Breast epithelium (tissue), 4 donors: ENCODE data around the gene EAF1. TPM values are rescaled to one million over a fixed set of nuclear protein-coding genes. Genes with fewer than 3 reads are reported as not detected.

Source experiments
- DNase-seq, 2 donors: peaks; one replicate each; pipeline ENCODE4 v3.0.0-alpha.2; 2019; ENCODE audit warnings: low spot score in 2 of 2
- H3K27ac ChIP-seq, 2 donors: fragments of 200-600 bp; sonication (generic) in 1 of 2; one replicate each; pipeline ENCODE4 v1.5.1; 2016 to 2019; ENCODE audit warnings: mild to moderate bottlenecking in 1 of 2
- H3K27me3 ChIP-seq, 2 donors: fragments of 200-600 bp; sonication (generic) in 1 of 2; one replicate each; pipeline versions ENCODE4 v1.5.1 to v1.6.0; 2017 to 2019; ENCODE audit warnings: control low read depth in 1 of 2, mild to moderate bottlenecking in 1 of 2
- H3K36me3 ChIP-seq: fragments of 200-600 bp; one replicate; pipeline ENCODE4 v1.5.1; 2019
- H3K4me1 ChIP-seq, 2 donors: fragments of 200-600 bp; sonication (generic); one replicate each; pipeline ENCODE4 v1.5.1; 2016 to 2019; ENCODE audit warnings: control low read depth in 1 of 2
- H3K4me3 ChIP-seq, 3 donors: fragments of 200-600 bp; sonication (generic); 1 replicate in 2 of 3; 2 replicates in 1 of 3; pipeline ENCODE4 v1.5.1; 2016 to 2019; ENCODE audit warnings: mild to moderate bottlenecking in 3 of 3, moderate library complexity in 2 of 3
- H3K9me3 ChIP-seq, 2 donors: fragments of 200-600 bp; sonication (generic) in 1 of 2; one replicate each; pipeline ENCODE4 v1.5.1; 2016 to 2019; ENCODE audit warnings: control low read depth in 1 of 2
- POLR2A ChIP-seq: fragments of 450-650 bp; IDR thresholded peaks from one replicate; pipeline ENCODE4 v1.6.1; 2016; ENCODE audit warnings: antibody characterized with exemption, mild to moderate bottlenecking, moderate library complexity
- POLR2AphosphoS5 ChIP-seq, 3 donors: sonication (generic); formaldehyde crosslinking; IDR thresholded peaks; one replicate each; pipeline ENCODE4 v1.6.1; 2017; ENCODE audit warnings: antibody characterized with exemption in 3 of 3
- intact Hi-C: fragments of 100-400 bp; cut with DNase I; formaldehyde crosslinking; loops from one replicate; pipeline ENCODE4 v1.15.1; 2023; ENCODE audit warnings: low total_unique reads
- total RNA-seq, 3 donors: library from RNA; depleted of rRNA; stranded (reverse); fragments of >200 nt; gene quantifications; one replicate each; pipeline ENCODE4 v1.1.0, GENCODE V29; 2016
- TF ChIP-seq, protein P1 (sequence below), 3 donors: fragments of 450-650 bp; IDR thresholded peaks; one replicate each; pipeline ENCODE4 v1.5.1; 2016 to 2017; ENCODE audit warnings: antibody characterized with exemption in 3 of 3, mild to moderate bottlenecking in 3 of 3, moderate library complexity in 3 of 3

Gene EAF1
- total RNA-seq, 3 donors from 2014 or later, result 18.7 to 21.5 (median 21.0) TPM

DNA sequence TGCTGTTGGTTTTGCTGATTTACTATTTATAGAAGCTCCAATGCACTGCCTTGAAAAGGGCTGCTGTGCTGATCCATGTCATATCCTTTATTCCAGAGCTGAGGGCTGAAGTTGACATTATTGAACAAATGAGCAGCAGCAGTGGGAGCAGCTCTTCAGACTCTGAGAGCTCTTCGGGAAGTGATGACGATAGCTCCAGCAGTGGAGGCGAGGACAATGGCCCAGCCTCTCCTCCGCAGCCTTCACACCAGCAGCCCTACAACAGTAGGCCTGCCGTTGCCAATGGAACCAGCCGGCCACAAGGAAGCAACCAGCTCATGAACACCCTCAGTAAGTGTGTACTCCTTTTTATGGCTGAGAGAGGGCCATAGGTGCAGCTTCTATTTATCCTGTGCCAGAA lies 8.8 kb downstream of the EAF1 start:
- DNase-seq, result no peak
- H3K27ac ChIP-seq, result no peak overlapping the region
- no peak overlapping the region for H3K4me3 ChIP-seq
- H3K27me3 ChIP-seq, result no peaks in the 10 kb centered on the region
- intact Hi-C loops, result loop anchor here (5.0 kb wide), 1 partner anchor 1274 kb away; no protein-coding TSS in a partner anchor
- no peaks in the 10 kb centered on the region for H3K9me3 ChIP-seq
- no peak for TF ChIP-seq POLR2AphosphoS5 (IDR thresholded peaks at IDR 0.05)
- TF ChIP-seq, protein P1, sequence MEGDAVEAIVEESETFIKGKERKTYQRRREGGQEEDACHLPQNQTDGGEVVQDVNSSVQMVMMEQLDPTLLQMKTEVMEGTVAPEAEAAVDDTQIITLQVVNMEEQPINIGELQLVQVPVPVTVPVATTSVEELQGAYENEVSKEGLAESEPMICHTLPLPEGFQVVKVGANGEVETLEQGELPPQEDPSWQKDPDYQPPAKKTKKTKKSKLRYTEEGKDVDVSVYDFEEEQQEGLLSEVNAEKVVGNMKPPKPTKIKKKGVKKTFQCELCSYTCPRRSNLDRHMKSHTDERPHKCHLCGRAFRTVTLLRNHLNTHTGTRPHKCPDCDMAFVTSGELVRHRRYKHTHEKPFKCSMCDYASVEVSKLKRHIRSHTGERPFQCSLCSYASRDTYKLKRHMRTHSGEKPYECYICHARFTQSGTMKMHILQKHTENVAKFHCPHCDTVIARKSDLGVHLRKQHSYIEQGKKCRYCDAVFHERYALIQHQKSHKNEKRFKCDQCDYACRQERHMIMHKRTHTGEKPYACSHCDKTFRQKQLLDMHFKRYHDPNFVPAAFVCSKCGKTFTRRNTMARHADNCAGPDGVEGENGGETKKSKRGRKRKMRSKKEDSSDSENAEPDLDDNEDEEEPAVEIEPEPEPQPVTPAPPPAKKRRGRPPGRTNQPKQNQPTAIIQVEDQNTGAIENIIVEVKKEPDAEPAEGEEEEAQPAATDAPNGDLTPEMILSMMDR (IDR thresholded peaks at IDR 0.05), result no peak
- TF ChIP-seq POLR2A, result no peak
- H3K36me3 ChIP-seq, result no peaks in the 10 kb centered on the region
- no peaks in the 10 kb centered on the region for H3K4me1 ChIP-seq

- intact Hi-C loops, result loop anchor here (5.0 kb wide), 1 partner anchor 1277 kb away; no protein-coding TSS in a partner anchor
- Histone ChIP-seq H3K4me1 (no peaks in the 10 kb centered on the region), H3K4me3 (no peak overlapping the region), H3K27ac (no peak overlapping the region), H3K36me3 (no peaks in the 10 kb centered on the region), H3K9me3 (no peaks in the 10 kb centered on the region), H3K27me3 (no peaks in the 10 kb centered on the region)
- DNase-seq, result no peak
- TF ChIP-seq POLR2A, result no peak
- no peak for TF ChIP-seq POLR2AphosphoS5 (IDR thresholded peaks at IDR 0.05)
- TF ChIP-seq, protein P1 (IDR thresholded peaks at IDR 0.05), result no peak
Observed at GRCh38 chr3:15438983-15439382, 11.6 kb downstream of the EAF1 start.

GRCh38 chr3:15439476-15439875 lies 12.1 kb downstream of the EAF1 start:
- Histone ChIP-seq H3K4me3 (no peak overlapping the region), H3K27me3 (no peaks in the 10 kb centered on the region), H3K4me1 (no peaks in the 10 kb centered on the region), H3K36me3 (no peaks in the 10 kb centered on the region), H3K27ac (no peak overlapping the region), H3K9me3 (no peaks in the 10 kb centered on the region)
- no peak for DNase-seq
- intact Hi-C loops, result loop anchor here (5.0 kb wide), 1 partner anchor 1277 kb away; no protein-coding TSS in a partner anchor
- TF ChIP-seq, protein P1 (IDR thresholded peaks at IDR 0.05), result no peak
- TF ChIP-seq POLR2A, result no peak
- TF ChIP-seq POLR2AphosphoS5 (IDR thresholded peaks at IDR 0.05), result no peak

GRCh38 chr3:15440891-15441290 lies 13.5 kb downstream of the EAF1 start:
- Histone ChIP-seq H3K4me3 (no peak overlapping the region), H3K27ac (no peak overlapping the region), H3K36me3 (no peaks in the 10 kb centered on the region), H3K9me3 (no peaks in the 10 kb centered on the region), H3K4me1 (no peaks in the 10 kb centered on the region), H3K27me3 (no peaks in the 10 kb centered on the region)
- no peak for TF ChIP-seq POLR2AphosphoS5 (IDR thresholded peaks at IDR 0.05)
- TF ChIP-seq, protein P1 (IDR thresholded peaks at IDR 0.05), result no peak
- TF ChIP-seq POLR2A, result no peak
- no peak for DNase-seq
- intact Hi-C loops, result no loop called here

- no peaks in the 10 kb centered on the region for H3K27me3 ChIP-seq
- H3K9me3 ChIP-seq, result no peaks in the 10 kb centered on the region
- H3K4me1 ChIP-seq, result no peaks in the 10 kb centered on the region
- no peak overlapping the region for H3K4me3 ChIP-seq
- no peak for DNase-seq
- no peak overlapping the region for H3K27ac ChIP-seq
- intact Hi-C loops, result no loop called here
- H3K36me3 ChIP-seq, result no peaks in the 10 kb centered on the region
- TF ChIP-seq POLR2AphosphoS5 (IDR thresholded peaks at IDR 0.05) (no peak), POLR2A (no peak)
- TF ChIP-seq, protein P1 (IDR thresholded peaks at IDR 0.05), result no peak
Observed at GRCh38 chr3:15443826-15444524, 16.6 kb downstream of the EAF1 start.
